COLO829 (cell line): Measurements from ENCODE around the gene MRPL43.
A peak's percentile ranks its signal among the peaks of the same experiment; 100 is the strongest.

Source experiments
- DNase-seq: peaks from one replicate; pipeline ENCODE4 v3.0.0; 2012; ENCODE audit warnings: low spot score

Gene MRPL43

GRCh38 chr10:101019440-101019703 is 32.1 kb upstream of the MRPL43 start:
- DNase-seq = no peak

GRCh38 chr10:101018600-101019439 is 31.5 kb upstream of the MRPL43 start:
- DNase-seq = peak; percentile 65

DNA sequence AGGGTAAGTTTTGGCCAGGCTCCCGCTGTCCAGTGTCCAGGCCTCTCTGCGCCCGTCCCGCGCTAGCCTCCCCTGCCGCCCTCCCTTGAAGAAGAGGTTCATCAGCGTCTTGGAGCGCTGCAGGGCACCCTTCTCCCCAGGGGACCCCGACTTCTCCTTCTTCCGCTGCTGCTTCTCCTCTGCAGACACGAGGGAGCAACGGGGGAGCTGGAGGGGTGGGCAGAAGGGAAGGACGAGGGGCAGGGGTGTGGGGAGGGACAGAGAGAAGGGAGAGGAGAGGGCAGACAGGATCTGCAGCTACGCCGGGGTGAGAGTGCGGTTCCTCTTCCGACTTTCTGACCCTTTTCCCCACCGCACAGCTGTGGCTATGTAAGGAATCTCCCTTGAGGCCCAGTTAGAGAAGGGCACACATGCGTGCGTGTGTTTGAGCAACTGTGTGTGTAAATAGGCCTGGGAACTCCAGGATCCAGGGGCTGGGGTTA is 30.9 kb upstream of the MRPL43 start:
- no peak for DNase-seq

DNA sequence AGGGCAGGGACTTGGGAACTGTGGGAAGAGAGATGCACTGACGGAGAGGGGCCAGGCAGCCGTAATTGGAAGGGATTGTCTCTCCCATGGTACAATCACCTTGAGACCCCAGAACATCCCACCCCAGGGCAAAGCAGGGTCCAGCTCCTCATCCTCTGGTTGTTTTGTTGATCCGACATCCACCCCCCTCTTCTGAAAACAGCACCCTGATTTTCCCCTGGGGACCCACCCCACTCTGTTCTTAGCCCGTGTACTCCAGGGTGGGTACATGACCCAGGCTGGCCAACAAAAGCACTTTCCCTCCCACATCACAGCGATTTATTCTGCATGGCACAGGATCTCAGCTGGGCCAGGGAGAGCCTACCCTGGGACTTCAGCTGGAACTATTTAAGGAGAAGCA is 29.5 kb upstream of the MRPL43 start:
- no peak for DNase-seq

- no peak for DNase-seq
These were observed 28.3 kb upstream of the MRPL43 start for GRCh38 chr10:101015582-101015973.

GRCh38 chr10:101014966-101015581 is 27.8 kb upstream of the MRPL43 start:
- no peak for DNase-seq

DNA sequence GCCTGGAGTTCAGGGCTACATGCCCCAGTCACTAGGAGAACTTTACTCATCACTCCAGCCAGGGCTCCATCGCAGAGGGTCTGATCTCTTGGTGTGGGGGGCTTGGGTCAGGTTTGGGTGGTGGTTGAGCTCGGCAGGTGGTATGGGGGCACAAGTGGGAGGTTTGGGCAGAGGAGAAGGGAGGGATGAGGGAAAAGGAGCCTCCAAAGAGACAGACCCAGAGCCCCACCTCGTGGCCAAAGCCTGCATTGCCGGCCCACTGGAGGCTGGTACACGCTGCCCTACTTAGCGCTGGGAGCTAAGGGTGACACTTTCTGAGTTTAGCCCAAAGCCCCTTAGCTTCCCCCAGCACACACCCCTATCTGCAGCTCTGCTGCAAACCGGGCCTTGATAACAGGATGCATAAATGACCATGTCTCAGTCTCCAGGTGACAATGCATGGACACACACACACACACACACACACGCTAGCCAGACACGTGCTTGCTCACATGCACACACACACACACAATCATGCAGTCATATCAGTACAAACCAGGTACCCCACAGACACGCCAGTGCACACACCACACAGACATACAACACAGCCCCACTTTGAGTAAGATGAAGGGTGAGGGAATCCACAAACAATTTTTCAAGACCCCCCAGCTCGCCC is 27.1 kb upstream of the MRPL43 start:
- DNase-seq = no peak

DNA sequence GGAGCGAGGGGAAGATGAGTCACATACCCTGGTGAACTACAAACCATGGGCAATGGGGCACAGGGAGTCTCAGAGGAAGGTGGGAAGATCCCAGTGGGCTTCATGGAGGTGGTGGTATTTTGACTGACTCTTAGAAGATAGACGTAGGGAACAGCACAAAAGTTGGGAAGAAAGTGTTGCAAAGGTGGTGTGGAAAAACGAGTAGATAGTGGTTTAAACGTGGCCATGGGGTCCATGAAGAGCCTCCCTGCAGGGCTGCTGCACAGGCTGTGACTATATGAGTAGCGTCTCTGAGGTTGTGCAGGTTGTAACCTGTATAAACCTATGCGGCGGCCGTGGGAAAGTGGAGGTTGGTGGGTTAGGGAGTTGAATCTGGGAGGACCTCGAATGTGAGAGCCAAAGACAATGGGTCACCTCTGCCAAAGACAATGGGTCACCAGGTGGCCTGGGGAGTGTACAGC is 26.1 kb upstream of the MRPL43 start:
- DNase-seq = no peak

GRCh38 chr10:101012525-101013364 is 25.4 kb upstream of the MRPL43 start:
- peak; percentile 79 for DNase-seq

GRCh38 chr10:101011517-101012423 is 24.5 kb upstream of the MRPL43 start:
- DNase-seq = no peak

DNA sequence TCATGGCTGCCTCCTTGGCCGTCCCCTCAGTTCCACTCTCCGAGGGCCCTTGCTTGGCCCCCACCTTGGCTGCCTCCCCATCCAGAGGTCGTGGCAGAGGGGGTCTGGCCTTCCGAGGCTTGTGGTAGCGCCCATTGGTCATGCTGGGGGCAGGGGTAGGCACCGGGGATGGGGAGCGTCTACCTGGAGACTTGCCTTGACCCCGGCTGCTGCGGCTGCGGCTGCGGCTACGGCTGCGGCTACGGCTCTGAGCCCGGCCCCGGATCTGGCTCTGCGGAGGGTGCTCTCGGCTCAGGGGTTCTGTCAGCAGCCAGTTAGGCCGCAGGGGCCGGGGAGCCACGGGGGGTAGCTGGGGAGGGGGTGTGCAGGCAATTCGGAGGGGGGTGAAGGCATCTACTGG is 23.0 kb upstream of the MRPL43 start:
- no peak for DNase-seq

DNA sequence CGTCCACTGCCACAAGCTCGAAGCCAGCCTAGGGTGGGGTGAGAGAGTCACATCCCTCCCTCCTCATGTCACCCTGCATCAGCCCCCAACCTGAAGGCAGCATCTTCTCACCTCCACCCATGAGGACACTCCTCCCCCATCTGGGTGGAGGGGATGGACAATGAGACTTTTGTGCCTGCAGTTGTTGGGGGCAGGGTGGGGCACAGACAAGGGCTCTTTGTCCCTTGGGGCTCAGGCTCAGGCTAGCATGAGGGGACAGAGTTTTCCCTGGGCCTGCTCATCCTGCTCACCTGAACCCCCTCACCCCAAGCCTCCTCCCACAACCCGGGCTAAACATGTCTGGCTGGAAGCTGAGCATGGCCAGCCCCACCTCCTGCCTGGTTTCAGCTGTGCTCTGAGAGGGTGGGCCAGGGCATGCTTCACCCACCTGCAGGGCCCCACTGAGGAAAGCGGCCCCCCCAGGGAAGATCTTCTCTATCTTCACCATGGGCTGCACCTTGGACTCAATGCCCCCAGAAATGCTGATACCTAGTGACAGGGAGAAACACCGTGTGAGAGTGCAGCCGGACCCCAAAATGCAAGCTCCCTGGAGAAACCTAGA is 21.6 kb upstream of the MRPL43 start:
- no peak for DNase-seq

DNA sequence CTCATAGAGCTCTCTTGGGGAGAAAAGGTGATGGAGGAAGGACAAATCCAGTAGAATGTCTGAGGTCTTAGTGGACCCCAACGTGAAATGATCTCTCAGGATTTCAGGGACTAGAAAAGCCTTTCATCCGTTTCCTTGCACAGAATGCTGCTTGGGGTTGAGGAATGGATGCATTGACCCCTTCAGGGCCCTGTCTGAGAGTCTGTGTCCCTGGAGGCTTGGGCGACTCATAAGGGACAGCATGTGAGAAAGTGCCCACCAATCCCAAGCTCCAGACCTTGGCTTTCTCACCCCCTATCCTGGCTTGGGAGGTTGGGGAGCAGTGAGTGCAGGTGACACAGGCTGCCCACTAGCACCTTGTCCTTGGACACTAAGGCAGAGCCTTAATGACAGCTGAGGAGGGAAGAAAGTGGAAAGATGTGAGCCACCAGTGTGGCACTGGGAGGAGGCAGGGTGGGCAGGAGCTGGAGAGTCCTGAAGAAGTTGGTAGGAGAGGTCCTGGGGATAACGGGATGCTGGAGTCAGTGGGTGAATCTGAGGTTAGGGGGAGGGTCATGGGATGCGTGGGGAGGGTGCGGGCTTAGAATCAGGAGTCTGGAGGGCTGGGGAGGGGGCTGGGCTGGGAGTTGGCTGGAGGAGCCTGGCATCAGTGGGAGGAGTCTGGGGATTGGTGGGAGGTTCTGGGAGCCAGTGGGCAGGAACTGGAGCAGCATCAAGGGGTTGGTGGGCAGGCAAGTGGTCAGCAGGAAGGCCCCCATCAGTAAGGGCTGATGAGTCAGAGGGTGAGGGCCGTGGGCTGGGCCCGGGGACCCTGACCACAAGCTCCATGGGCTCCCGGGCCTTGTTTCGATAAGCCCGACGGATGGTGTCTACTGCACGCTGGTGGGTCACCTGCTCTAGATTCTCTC is 20.9 kb upstream of the MRPL43 start:
- DNase-seq = no peak

DNA sequence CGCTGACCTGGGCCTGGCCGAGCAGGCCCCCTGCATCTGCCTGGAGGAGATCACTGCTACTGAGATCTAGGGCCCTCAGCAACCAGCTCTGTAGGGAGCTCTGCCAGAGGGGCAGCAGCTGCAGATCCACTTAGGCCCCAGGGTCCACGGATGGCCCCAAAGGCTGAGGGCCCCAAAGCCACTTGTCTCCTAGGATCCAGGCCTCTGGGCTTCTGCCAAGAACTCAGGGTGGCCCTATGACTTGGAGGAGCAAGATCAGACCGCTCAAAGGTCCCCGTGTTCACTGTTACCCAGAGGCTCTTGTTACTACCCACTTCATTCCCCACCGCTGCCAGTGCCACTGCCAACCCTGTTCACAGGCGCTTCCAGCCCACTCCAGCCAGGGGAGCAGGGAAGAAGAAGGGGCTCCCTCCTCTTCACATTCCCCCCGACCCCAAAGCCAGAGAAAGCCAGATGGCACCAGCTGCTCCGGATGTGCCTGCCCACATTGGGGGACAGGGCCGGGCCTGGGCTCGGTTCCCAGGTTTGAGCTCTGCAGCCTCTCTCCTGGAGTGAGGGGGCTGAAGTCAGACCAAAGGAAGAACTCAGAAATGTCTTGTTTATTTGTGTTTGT is 19.9 kb upstream of the MRPL43 start:
- no peak for DNase-seq

- DNase-seq = no peak
These were observed 19.3 kb upstream of the MRPL43 start for GRCh38 chr10:101006593-101007098.

DNA sequence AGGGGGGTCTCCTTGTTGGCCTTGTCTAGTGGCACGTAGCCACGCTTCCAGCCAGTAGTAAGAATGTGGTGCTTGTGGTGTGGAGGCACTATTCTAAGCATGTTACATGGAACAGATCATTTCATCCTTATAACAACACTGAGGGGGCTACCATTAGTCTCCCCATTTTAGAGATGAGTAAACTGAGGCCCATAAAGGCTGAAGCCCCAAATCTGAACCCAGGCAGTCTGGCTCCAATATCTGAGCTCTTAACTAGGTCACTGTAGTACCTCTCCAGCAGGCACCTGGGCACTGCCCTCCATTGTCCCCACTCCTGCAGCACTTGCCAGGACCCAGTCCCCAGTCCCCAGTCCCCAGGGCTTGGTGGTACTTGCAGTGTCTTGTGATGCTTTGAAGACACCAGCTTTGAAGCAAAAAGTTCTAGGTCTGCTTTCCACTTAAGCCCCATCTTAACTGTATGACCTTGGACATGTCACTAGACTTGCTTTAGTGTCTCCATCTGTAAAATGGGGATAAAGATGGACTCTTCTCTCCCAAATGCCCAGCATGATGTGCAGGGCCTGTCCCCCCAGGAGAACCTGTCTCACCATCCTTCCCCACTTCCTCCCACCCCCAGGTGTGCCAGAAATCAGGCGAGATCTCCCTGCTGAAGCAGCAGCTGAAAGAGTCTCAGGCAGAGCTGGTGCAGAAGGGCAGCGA is 18.7 kb upstream of the MRPL43 start:
- no peak for DNase-seq

DNA sequence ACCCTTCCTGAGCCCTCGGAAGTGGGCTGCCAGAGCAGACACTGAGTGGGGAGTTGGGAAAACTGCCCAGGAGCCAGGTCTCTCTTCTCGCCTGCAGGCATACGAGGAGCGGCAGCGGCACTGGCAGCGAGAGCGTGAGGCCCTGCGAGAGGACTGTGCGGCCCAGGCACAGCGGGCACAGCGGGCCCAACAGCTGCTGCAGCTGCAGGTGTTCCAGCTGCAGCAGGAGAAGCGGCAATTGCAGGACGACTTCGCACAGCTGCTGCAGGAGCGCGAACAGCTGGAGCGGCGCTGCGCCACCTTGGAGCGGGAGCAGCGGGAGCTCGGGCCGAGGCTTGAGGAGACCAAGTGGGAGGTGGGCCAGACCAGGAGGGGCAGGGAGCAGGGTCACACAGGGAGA is 18.1 kb upstream of the MRPL43 start:
- no peak for DNase-seq

- no peak for DNase-seq
These were observed 16.4 kb upstream of the MRPL43 start for GRCh38 chr10:101003639-101004206.
